ENCODE results near the gene OBP2B.

GRCh38 chr9:133233681-133234432 is 24.8 kb upstream of the OBP2B start:
- no peak for TF ChIP-seq POLR2A (IDR thresholded peaks at IDR 0.05)
- no peak for TF ChIP-seq CTCF (IDR thresholded peaks at IDR 0.05)

Data from body of pancreas (tissue), 4 donors.